HFFc6 (cell line): ENCODE data around the gene MED13L. TPM values are rescaled to one million over a fixed set of nuclear protein-coding genes. Genes with fewer than 3 reads are reported as not detected.
"Not testable (repeated sequence)": the region's sequence is repeated elsewhere in the genome, so short reads cannot be mapped to it uniquely, and the experiment has no call there.

Experiments used
- DNase-seq: peaks from one replicate; pipeline ENCODE4 v3.0.0-alpha.2; 2018
- H3K27ac Mint-ChIP-seq: 2 replicates; pipeline ENCODE4 v1.8.0; 2020; ENCODE audit warnings: mild to moderate bottlenecking, mixed read lengths
- H3K27me3 Mint-ChIP-seq: 2 replicates; pipeline ENCODE4 v1.8.0; 2021; ENCODE audit warnings: mild to moderate bottlenecking, moderate library complexity, mixed read lengths; ENCODE audit not compliant: insufficient read depth
- H3K36me3 Mint-ChIP-seq: 2 replicates; pipeline ENCODE4 v1.8.0; 2021; ENCODE audit warnings: low read depth, mixed read lengths
- H3K4me1 Mint-ChIP-seq: 2 replicates; pipeline ENCODE4 v1.8.0; 2020; ENCODE audit warnings: low read depth, mixed read lengths
- H3K4me3 Mint-ChIP-seq: 2 replicates; pipeline ENCODE4 v1.8.0; 2020; ENCODE audit warnings: mild to moderate bottlenecking, moderate library complexity, mixed read lengths
- H3K9me3 Mint-ChIP-seq: 2 replicates; pipeline ENCODE4 v1.8.0; 2020; ENCODE audit warnings: mild to moderate bottlenecking, mixed read lengths
- CTCF ChIP-seq: fragments of 200-600 bp; sonication (generic); IDR thresholded peaks from 2 replicates; pipeline ENCODE4 v1.5.0; 2021; ENCODE audit warnings: antibody characterized with exemption, mild to moderate bottlenecking
- total RNA-seq, 6 experiments: library from RNA; stranded (reverse); fragmentation: NEBNext Ultra II Directional; extraction: Animal tissue kit (Norgen Biotek cat#: 25700); gene quantifications; 2 replicates in 1 of 6; 3 replicates in 5 of 6; pipeline ENCODE4 v1.2.3, GENCODE V29; 2021

MED13L gene
- total RNA-seq, 6 experiments from 2014 or later, result 74.5 to 84.2 (median 77.7) TPM

GRCh38 chr12:116039081-116039480 is 238.4 kb downstream of the MED13L start:
- Mint-ChIP-seq H3K36me3 (peaks cover 5% of the 10 kb centered on the region; the same call in 1 of the 2 replicates), H3K27me3 (peaks cover 4% of the 10 kb centered on the region), H3K4me1 (peaks cover 81% of the 10 kb centered on the region), H3K4me3 (no peak overlapping the region), H3K27ac (no peak overlapping the region), H3K9me3 (no peaks in the 10 kb centered on the region)
- no peak for TF ChIP-seq CTCF
- no peak for DNase-seq

GRCh38 chr12:116037941-116038837 is 239.3 kb downstream of the MED13L start:
- TF ChIP-seq CTCF, result no peak
- Mint-ChIP-seq H3K4me1 (peaks cover 78% of the 10 kb centered on the region), H3K27me3 (peaks cover 4% of the 10 kb centered on the region)

DNA sequence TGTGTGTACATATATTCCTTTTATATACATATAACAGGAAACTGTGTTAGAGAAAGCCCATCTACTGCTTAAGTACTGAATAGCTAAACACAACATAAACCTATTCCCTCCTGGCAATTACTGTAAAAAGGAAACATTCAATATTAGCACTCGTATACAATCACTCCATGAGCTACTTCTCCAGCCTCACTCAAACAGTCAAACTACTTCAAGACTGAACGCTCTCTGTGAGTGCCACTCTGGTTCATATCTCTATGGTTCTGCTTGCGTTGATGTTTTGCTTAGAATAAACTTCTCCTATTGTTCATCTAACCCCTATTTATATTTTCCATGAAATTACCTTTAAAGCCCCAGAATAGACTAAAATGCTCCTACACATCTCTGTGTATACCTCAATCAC is 243.7 kb downstream of the MED13L start:
- DNase-seq, result no peak
- Mint-ChIP-seq H3K36me3 (peaks cover 8% of the 10 kb centered on the region), H3K4me3 (no peak overlapping the region), H3K9me3 (no peaks in the 10 kb centered on the region), H3K27me3 (peaks cover 3% of the 10 kb centered on the region; the same call in 1 of the 2 replicates), H3K4me1 (peaks cover 42% of the 10 kb centered on the region), H3K27ac (no peak overlapping the region)
- no peak for TF ChIP-seq CTCF

More at GRCh38 chr12:116037941-116038837, 239.3 kb downstream of the MED13L start:
- peak overlapping the region; percentile 27; the same call in 1 of the 2 replicates for H3K4me3 Mint-ChIP-seq
- peaks cover 5% of the 10 kb centered on the region; the same call in 1 of the 2 replicates for H3K36me3 Mint-ChIP-seq
- H3K27ac Mint-ChIP-seq, result peak overlapping the region; percentile 43
- H3K9me3 Mint-ChIP-seq, result no peaks in the 10 kb centered on the region
- DNase-seq, result peak; percentile 85

DNA sequence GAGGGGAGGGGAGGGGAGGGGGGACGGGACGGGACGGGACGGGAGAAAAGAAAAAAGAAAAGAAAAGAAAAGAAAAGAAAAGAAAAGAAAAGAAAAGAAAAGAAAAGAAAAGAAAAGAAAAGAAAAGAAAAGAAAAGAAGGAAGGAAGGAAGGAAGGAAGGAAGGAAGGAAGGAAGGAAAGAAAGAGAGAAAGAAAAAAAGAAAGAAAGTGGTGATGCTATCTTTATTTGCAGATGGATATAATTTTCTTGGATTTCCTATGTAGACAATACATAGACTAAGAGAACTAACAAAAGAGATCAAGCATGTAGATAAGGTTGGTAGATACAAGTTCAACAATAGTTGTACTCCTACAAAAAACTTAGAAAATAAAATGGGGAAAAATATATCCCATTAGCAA is 245.9 kb downstream of the MED13L start:
- not testable (repeated sequence) for H3K27ac Mint-ChIP-seq, H3K9me3 Mint-ChIP-seq, DNase-seq, H3K4me3 Mint-ChIP-seq, H3K36me3 Mint-ChIP-seq, H3K27me3 Mint-ChIP-seq
- H3K4me1 Mint-ChIP-seq, result peaks cover 38% of the 10 kb centered on the region

- DNase-seq, result no peak
- no peak for TF ChIP-seq CTCF
- Mint-ChIP-seq H3K9me3 (no peaks in the 10 kb centered on the region), H3K4me1 (peaks cover 36% of the 10 kb centered on the region), H3K4me3 (no peak overlapping the region), H3K36me3 (peaks cover 8% of the 10 kb centered on the region), H3K27ac (no peak overlapping the region), H3K27me3 (no peaks in the 10 kb centered on the region; the same call in 1 of the 2 replicates)
These were observed 248.9 kb downstream of the MED13L start for GRCh38 chr12:116028619-116029018.

DNA sequence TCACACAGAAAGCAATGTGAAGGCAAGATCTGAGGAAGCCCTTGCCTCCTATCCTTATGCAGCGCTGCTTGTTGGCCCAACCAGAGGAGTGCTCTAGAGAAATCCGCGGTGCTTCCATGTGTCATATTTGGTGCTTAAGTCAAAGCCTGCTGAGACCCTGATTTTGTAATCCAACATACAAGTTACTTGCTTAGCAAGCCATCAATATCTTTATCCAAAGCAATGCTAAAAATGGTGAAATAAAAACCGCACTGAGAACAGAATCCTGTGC is 250.0 kb downstream of the MED13L start:
- Mint-ChIP-seq H3K4me1 (peaks cover 32% of the 10 kb centered on the region), H3K4me3 (no peak overlapping the region), H3K27me3 (no peaks in the 10 kb centered on the region; the same call in none of the 2 replicates), H3K27ac (no peak overlapping the region), H3K9me3 (no peaks in the 10 kb centered on the region), H3K36me3 (peaks cover 8% of the 10 kb centered on the region)
- no peak for TF ChIP-seq CTCF
- DNase-seq, result no peak
